Cardiac fibroblast (primary cell): Measurements from ENCODE around the gene SOX10.

Experiments used
- DNase-seq, 2 donors: peaks; one replicate each; pipeline versions ENCODE4 v3.0.0 to v3.0.0-alpha.2; 2010; ENCODE audit warnings: low read depth in 2 of 2
- H3K4me3 ChIP-seq, 2 donors: replicated peaks in 1 of 2; 1 replicate in 1 of 2; 2 replicates in 1 of 2; pipeline ENCODE4 v1.5.1; 2011; ENCODE audit warnings: low read depth in 2 of 2, low read length in 2 of 2, mild to moderate bottlenecking in 2 of 2, moderate library complexity in 1 of 2
- CTCF ChIP-seq: IDR thresholded peaks from one replicate; pipeline ENCODE4 v1.5.1; 2011; ENCODE audit warnings: low read depth, mild to moderate bottlenecking, low read length, inconsistent platforms

The SOX10 gene

GRCh38 chr22:37991731-37992442 is 7.5 kb upstream of the SOX10 start:
- TF ChIP-seq CTCF: no peak
- H3K4me3 ChIP-seq: no peak overlapping the region
- no peak for DNase-seq

- DNase-seq: no peak
- H3K4me3 ChIP-seq: no peak overlapping the region
- TF ChIP-seq CTCF: no peak
These were observed 6.5 kb upstream of the SOX10 start for GRCh38 chr22:37990862-37991261.

- no peak for DNase-seq
- no peak overlapping the region for H3K4me3 ChIP-seq
- no peak for TF ChIP-seq CTCF
These were observed 5.9 kb upstream of the SOX10 start for GRCh38 chr22:37990301-37990700.

- no peak overlapping the region for H3K4me3 ChIP-seq
- TF ChIP-seq CTCF: no peak
- no peak for DNase-seq
These were observed 5.0 kb upstream of the SOX10 start for GRCh38 chr22:37989146-37990045.

GRCh38 chr22:37986371-37986770 is 2.0 kb upstream of the SOX10 start:
- H3K4me3 ChIP-seq: no peak overlapping the region
- DNase-seq: no peak
- TF ChIP-seq CTCF: no peak

- no peak overlapping the region for H3K4me3 ChIP-seq
These were observed 1.5 kb upstream of the SOX10 start for GRCh38 chr22:37985751-37986281.

More at GRCh38 chr22:37985751-37986281, 1.5 kb upstream of the SOX10 start:
- TF ChIP-seq CTCF: no peak
- DNase-seq: no peak
